Bronchial smooth muscle cell (primary cell): Measurements from ENCODE around the gene TBC1D3. TPM values are rescaled to one million over a fixed set of nuclear protein-coding genes. Genes with fewer than 3 reads are reported as not detected.

Experiments used
- total RNA-seq: library from RNA; depleted of rRNA; stranded (reverse); fragments of >200 nt; gene quantifications from 2 replicates; pipeline ENCODE4 v1.2.1, GENCODE V29; 2014

TBC1D3 gene
- not detected in 2 replicates for total RNA-seq

DNA sequence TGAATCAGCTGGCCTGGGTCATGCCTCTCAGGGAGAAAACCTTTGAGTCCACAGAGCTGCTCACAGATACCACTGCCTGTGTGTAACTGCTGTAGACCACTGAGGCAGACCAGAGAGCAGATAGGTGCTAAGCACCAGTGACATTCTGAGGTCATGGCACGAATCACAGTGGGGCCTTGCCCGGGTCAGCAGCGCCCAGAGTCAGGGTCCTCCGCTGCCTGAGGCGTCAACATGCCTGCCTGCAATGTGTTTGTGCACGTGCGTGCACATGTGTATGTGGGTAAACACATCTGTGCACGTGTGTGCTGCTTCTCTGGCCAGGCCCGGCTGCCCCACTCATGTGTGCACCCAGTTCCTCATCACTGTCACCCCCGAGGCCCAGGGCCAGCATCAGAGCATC, at the start of gene TBC1D3:
Gene TBC1D3 (minus strand): TSS at position 101 of the 400 bp plus-strand sequence. CDS start 1,526 bp downstream, outside the sequence.

Other genes starting within 250 kb of the TBC1D3 start
- 2.4 and 4.4 TPM in 2 replicates for gene TBC1D3L, start 203.5 kb downstream of the TBC1D3 start, total RNA-seq
- 0.16 and 0.94 TPM in 2 replicates for gene TBC1D3D, start 188.6 kb downstream of the TBC1D3 start, total RNA-seq
- 1.5 TPM in 1 of 2 replicates, not detected in the other for gene TBC1D3C, start 123.9 kb downstream of the TBC1D3 start, total RNA-seq
- not detected in 2 replicates for gene TBC1D3E, start 64.6 kb downstream of the TBC1D3 start, total RNA-seq
- gene MRPL45, start 104.6 kb upstream of the TBC1D3 start, total RNA-seq = 31.5 and 32.5 TPM in 2 replicates
- gene GPR179, start 151.4 kb upstream of the TBC1D3 start, total RNA-seq = 0.09 TPM in 1 of 2 replicates, not detected in the other
- gene SOCS7, start 159.3 kb upstream of the TBC1D3 start, total RNA-seq = 6.8 and 7.4 TPM in 2 replicates
- gene ARHGAP23, start 235.9 kb upstream of the TBC1D3 start, total RNA-seq = 17.3 and 19.1 TPM in 2 replicates